ENCODE results near the gene ZNF350.
"Not testable (repeated sequence)": the region's sequence is repeated elsewhere in the genome, so short reads cannot be mapped to it uniquely, and the experiment has no call there.

Gene ZNF350

DNA sequence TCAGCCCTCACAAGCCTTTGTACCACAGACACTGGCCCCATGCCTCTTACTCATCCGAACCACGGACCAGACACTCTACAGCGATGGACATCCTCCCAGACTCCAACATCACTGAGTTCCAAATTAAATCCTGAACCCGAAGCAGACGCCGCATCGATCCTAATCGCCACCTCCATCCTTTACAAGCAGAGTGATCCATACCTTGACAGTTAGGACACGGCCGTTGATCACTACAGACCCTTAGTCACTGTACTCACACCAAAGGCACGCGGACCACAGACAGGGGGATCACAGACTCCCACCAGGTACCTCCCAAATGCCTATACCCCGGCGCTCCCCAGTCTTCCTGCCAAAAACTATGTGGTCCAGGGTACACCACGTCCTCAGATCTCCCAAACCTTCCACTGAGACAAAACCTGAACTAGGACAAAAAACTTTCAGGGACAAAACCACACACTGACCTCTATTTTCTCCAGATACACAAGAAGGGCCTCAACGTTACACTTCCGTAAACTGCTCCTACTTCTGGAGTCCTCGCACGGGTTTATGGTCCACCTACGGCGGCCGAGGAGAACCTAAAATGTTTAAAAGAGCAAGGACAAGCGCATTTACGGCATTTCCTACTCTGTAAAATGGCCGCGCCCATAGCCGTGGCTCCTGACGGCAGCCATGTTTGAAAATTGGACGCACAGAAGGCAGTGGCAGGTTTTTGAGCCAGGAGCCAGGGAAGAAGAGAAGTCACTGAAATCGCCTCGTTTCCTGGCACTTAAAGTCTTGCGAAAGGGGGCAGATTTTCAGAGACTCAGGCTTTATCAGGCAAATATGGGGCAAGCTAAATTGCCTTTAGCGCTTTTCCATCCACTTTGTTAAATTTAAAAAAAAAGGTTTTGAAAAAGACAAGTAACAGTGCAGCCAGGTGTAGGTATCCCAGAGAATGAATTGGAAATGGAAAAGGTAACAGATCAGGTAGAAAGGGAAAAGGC, at the start of gene ZNF350:
ZNF350 (minus strand) TSS at position 532 of the 983 bp plus-strand sequence. CDS start 12,480 bp downstream, outside the sequence.
- peak; percentile 72 to 76 for DNase-seq (ENCODE audit: low read depth in 2 of 2)

GRCh38 chr19:52034051-52034728, 47.5 kb upstream of the ZNF350 start:
- DNase-seq (ENCODE audit: low read depth in 2 of 2): no peak

DNA sequence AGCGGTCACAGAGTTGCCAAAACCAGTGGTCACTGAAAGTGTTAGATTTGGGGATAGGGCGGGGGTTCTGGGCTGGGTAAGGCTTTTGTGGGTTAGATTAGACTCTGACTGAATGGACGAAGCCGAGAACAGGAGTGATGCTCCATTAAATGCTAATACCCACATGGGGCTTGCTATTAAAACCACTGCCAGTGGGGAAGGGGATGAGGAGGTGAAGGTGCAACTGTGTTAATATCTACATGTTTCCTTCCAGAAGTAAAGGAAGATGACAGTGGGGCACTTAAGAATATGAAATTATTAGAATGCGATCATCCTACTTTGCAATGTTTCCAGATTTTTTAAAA, 42.1 kb upstream of the ZNF350 start:
- DNase-seq (ENCODE audit: low read depth in 2 of 2): no peak

- DNase-seq (ENCODE audit: low read depth in 2 of 2): peak; percentile 72 to 80
Observed at GRCh38 chr19:52028027-52028779, 41.6 kb upstream of the ZNF350 start, which contains the start of gene ZNF614. Gene ZNF614, minus strand, starts transcription at chr19:52028379. Its CDS starts 2,634 bp downstream, at chr19:52025745.

GRCh38 chr19:52026255-52026990, 39.8 kb upstream of the ZNF350 start:
- not testable (repeated sequence) for DNase-seq (ENCODE audit: low read depth in 2 of 2)

DNA sequence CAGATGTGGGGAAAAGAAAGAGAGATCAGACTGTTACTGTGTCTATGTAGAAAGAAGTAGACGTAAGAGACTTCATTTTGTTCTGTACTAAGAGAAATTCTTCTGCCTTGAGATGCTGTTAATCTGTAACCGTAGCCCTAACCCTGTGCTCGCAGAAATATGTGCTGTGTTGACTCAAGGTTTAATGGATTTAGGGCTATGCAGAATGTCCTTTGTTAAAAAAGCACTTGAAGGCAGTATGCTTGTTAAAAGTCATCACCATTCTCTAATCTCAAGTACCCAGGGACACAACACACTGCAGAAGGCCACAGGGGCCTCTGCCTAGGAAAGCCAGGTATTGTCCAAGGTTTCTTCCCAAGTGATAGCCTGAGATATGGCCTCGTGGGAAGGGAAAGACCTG, 37.8 kb upstream of the ZNF350 start:
- DNase-seq (ENCODE audit: low read depth in 2 of 2): not testable (repeated sequence)

DNA sequence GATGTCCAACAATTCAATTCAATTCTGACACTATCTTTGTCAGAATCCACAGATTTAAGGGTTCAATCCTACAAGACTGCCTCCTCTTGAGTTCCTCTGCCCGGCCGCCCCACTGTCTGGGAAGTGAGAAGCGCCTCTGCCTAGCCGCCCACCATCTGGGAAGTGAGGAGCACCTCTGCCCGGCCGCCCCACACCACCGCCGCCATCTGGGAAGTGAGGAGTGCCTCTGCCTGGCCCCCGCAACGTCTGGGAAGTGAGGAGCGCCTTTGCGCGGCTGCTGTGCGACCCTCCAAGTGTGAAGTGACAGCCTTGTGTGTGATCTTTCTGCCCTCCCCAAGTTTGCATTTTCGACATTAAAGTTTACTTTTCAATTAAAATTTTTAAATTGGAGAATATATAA, 35.6 kb upstream of the ZNF350 start:
- no peak for DNase-seq (ENCODE audit: low read depth in 2 of 2)

DNA sequence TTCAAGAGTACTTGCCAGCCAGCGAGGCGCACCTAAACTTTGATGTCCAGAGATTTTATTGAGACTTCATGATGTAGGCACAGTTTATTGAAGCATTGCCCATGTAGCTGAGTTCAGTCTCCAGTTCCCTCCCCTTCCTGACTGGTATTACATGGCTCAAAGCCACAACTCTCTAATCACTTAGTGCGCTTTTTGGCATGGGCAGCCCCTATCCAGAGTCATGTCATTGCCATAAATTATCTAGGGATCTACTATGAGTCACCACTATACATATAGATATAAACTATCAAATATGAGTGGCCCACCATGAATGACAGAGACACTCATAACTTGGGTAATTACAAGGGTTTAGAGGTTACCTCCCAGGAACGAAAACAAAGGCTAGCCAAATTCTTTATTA, 33.9 kb upstream of the ZNF350 start:
- no peak for DNase-seq (ENCODE audit: low read depth in 2 of 2)

- no peak for DNase-seq (ENCODE audit: low read depth in 2 of 2)
Observed at GRCh38 chr19:52010674-52011073, 24.0 kb upstream of the ZNF350 start.

GRCh38 chr19:52007806-52008557, 21.3 kb upstream of the ZNF350 start, which contains the start of gene ZNF615:
Gene ZNF615, minus strand, starts transcription at chr19:52008211. Its CDS starts 4,500 bp downstream, at chr19:52003711.
- DNase-seq (ENCODE audit: low read depth in 2 of 2): peak; percentile 75 to 85

DNA sequence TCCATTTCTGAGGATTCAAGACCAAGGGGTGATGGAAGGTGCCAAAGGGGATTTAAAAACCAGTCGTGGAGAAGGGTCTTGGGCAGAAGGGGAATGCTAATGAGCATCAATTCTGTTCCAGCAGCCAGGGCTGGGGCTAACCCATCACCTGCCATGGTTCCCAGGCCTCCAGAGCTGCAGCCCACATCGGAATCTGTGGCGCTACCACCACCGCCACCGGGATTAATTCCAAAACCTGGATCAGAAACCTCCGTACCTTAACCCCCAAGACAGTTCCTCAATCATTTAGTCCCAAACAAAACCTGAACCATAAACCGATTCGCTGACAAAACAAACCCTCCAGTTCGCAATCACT, 20.8 kb upstream of the ZNF350 start:
- DNase-seq (ENCODE audit: low read depth in 2 of 2): no peak

GRCh38 chr19:51994048-51994644, 7.5 kb upstream of the ZNF350 start:
- no peak for DNase-seq (ENCODE audit: low read depth in 2 of 2)

- DNase-seq (ENCODE audit: low read depth in 2 of 2): no peak
Observed at GRCh38 chr19:51993422-51993821, 6.8 kb upstream of the ZNF350 start.

- no peak for DNase-seq (ENCODE audit: low read depth in 2 of 2)
Observed at GRCh38 chr19:51983361-51983760, 3.3 kb downstream of the ZNF350 start.

- DNase-seq (ENCODE audit: low read depth in 2 of 2): not testable (repeated sequence)
Observed at GRCh38 chr19:51980926-51981325, 5.7 kb downstream of the ZNF350 start.

- no peak for DNase-seq (ENCODE audit: low read depth in 2 of 2)
Observed at GRCh38 chr19:51980116-51980736, 6.4 kb downstream of the ZNF350 start.

GRCh38 chr19:51978882-51979281, 7.8 kb downstream of the ZNF350 start:
- no peak for DNase-seq (ENCODE audit: low read depth in 2 of 2)

- DNase-seq (ENCODE audit: low read depth in 2 of 2): no peak
Observed at GRCh38 chr19:51977346-51977745, 9.3 kb downstream of the ZNF350 start.

GRCh38 chr19:51976852-51977251, 9.8 kb downstream of the ZNF350 start:
- no peak for DNase-seq (ENCODE audit: low read depth in 2 of 2)

- not testable (repeated sequence) for DNase-seq (ENCODE audit: low read depth in 2 of 2)
Observed at GRCh38 chr19:51975787-51976186, 10.9 kb downstream of the ZNF350 start.
